Measurements from ENCODE around the gene C22orf15.

Gene C22orf15

GRCh38 chr22:23743303-23743705 lies 19.5 kb upstream of the C22orf15 start:
- no peak for TF ChIP-seq CTCF (IDR thresholded peaks at IDR 0.05; ENCODE audit: insufficient read depth, missing control alignments)
- no peak for DNase-seq (ENCODE audit: insufficient read length, low spot score)
- FAIRE-seq, result no peak

DNA sequence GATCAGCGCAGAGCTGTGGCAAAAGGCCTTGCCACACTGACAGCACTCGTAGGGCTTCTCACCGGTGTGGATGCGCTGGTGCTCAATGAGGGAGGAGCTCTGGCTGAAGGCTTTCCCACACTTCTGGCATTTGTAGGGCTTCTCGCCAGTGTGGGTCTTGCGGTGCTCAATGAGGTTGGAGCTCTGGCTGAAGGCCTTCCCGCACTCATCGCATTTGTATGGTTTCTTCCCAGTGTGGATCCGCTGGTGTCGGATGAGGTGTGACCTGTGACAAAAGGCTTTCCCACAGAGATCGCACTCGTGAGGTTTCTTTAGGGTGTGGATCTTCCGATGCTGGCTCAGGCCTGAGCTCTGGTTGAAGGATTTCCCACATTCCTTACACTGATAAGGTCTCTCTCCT lies 18.8 kb upstream of the C22orf15 start:
- TF ChIP-seq CTCF (IDR thresholded peaks at IDR 0.05; ENCODE audit: insufficient read depth, missing control alignments), result no peak
- DNase-seq (ENCODE audit: insufficient read length, low spot score), result no peak
- no peak for FAIRE-seq

DNA sequence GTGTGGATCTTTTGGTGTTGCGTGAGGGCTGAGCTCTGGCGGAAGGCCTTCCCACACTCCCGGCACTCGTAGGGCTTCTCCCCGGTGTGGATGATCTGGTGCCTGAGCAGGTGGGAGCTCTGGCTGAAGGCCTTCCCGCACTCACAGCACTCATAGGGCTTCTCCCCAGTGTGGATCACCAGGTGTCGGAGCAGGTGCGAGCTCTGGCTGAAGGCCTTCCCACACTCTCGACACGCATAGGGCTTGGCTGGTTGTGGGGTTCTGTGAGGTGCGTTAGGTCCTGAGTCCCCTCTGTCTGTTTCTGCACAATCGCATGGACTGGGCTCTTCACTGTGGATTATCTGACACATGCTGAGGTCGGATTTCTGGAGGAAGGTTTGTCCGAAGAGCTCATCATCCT lies 18.3 kb upstream of the C22orf15 start:
- DNase-seq (ENCODE audit: insufficient read length, low spot score) (no peak), FAIRE-seq (no peak)
- TF ChIP-seq CTCF (IDR thresholded peaks at IDR 0.05; ENCODE audit: insufficient read depth, missing control alignments), result no peak

- no peak for DNase-seq (ENCODE audit: insufficient read length, low spot score)
- TF ChIP-seq CTCF (IDR thresholded peaks at IDR 0.05; ENCODE audit: insufficient read depth, missing control alignments), result no peak
- FAIRE-seq, result no peak
Measured at GRCh38 chr22:23745791-23746190, 17.0 kb upstream of the C22orf15 start.

DNA sequence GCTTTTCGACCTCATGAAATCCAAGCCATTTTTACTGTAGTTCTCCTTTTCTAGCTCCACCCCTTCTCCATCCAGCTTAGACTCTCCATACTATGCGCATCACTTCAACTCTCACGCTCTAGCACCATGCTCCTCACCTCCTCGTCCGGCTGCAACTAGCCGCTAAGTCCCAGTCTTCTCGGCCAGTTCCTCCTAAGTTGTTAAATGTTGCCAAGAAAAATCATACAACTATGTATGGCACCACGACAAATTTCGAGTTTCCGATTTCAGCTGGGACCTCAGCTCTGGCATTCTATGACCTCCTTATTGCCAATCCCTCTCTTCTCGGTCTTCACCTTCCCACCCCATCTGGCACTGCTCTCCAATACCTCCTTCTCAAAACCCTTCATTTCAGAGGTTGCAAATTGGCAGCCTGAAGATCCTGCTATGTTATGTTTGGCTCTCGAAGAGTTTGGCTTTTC lies 12.9 kb upstream of the C22orf15 start:
- no peak for FAIRE-seq
- TF ChIP-seq CTCF (IDR thresholded peaks at IDR 0.05; ENCODE audit: insufficient read depth, missing control alignments), result no peak
- DNase-seq (ENCODE audit: insufficient read length, low spot score), result no peak

GRCh38 chr22:23750367-23750713 lies 12.4 kb upstream of the C22orf15 start:
- TF ChIP-seq CTCF (IDR thresholded peaks at IDR 0.05; ENCODE audit: insufficient read depth, missing control alignments), result no peak
- FAIRE-seq (no peak), DNase-seq (ENCODE audit: insufficient read length, low spot score) (no peak)

GRCh38 chr22:23750714-23751440 lies 11.9 kb upstream of the C22orf15 start, which contains the start of gene ZNF70:
ZNF70 (minus strand) TSS chr22:23751112; CDS start chr22:23745140, 5,972 bp downstream.
- FAIRE-seq (no peak), DNase-seq (ENCODE audit: insufficient read length, low spot score) (peak; percentile 89)
- TF ChIP-seq CTCF (IDR thresholded peaks at IDR 0.05; ENCODE audit: insufficient read depth, missing control alignments), result peak; percentile 12
